Colonic mucosa (tissue), 4 donors: ENCODE results near the gene UBTD2. TPM values are rescaled to one million over a fixed set of nuclear protein-coding genes. Genes with fewer than 3 reads are reported as not detected.
A peak's percentile ranks its signal among the peaks of the same experiment; 100 is the strongest.

ENCODE experiments used
- DNase-seq: peaks from one replicate; pipeline ENCODE4 v3.0.0-alpha.2; 2020
- H3K27ac ChIP-seq: fragments of 200-600 bp; one replicate; pipeline ENCODE4 v1.8.0; 2021
- H3K27me3 ChIP-seq: fragments of 200-600 bp; one replicate; pipeline ENCODE4 v1.8.0; 2021
- H3K36me3 ChIP-seq: fragments of 200-600 bp; one replicate; pipeline ENCODE4 v1.8.0; 2021
- H3K4me1 ChIP-seq: fragments of 200-600 bp; one replicate; pipeline ENCODE4 v1.8.0; 2021; ENCODE audit warnings: mild to moderate bottlenecking
- H3K4me3 ChIP-seq: fragments of 200-600 bp; one replicate; pipeline ENCODE4 v1.8.0; 2021
- H3K9ac ChIP-seq, 2 donors: one replicate each; pipeline ENCODE4 v1.7.0; 2013; ENCODE audit warnings: control low read depth in 2 of 2, low read depth in 2 of 2, low read length in 2 of 2
- H3K9me3 ChIP-seq: fragments of 200-600 bp; one replicate; pipeline ENCODE4 v1.8.0; 2021
- CTCF ChIP-seq: fragments of 200-600 bp; IDR thresholded peaks from one replicate; pipeline ENCODE4 v1.8.0; 2022; ENCODE audit warnings: antibody characterized with exemption, mild to moderate bottlenecking
- intact Hi-C: fragments of 100-400 bp; cut with DNase I; formaldehyde crosslinking; loops from one replicate; pipeline ENCODE4 v1.14.1; 2022
- total RNA-seq, 2 donors: library from RNA; stranded (reverse); fragmentation: NEBNext Ultra II Directional in 1 of 2; extraction: Animal tissue kit (Norgen Biotek cat#: 25700) in 1 of 2; gene quantifications; one replicate each; pipeline ENCODE4 v1.2.1, GENCODE V29; 2021
- donor health status: healthy.
- donor health status: DM: no; HTN: no; CAD: no.
- donor health status: DM: no; HTN: no; CAD: no.

Gene UBTD2
- total RNA-seq, 2 donors from 2014 or later = 15.4 to 24.3 TPM

DNA sequence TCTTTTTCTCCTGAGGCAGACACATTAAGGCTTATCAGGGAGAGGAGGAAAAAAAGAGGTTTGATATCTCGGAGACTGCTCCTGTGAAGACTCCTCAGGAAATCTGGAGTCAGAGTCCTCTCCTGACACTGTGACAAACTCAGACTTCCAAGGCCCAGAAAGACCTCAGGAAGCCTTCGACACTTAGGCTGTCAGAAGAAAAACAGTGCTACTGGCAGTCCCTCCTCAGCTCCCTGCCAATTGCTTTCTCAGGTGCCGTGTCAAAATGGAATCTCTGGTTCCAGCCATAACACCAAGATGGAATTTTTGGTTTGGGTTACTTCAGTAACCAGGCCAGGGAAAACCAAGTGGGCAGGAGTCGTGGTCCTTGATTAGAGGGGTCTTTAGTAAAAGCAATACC is 99.7 kb downstream of the UBTD2 start:
- intact Hi-C loops = no loop called here
- Histone ChIP-seq H3K27me3 (no peaks in the 10 kb centered on the region), H3K36me3 (no peaks in the 10 kb centered on the region), H3K9me3 (no peaks in the 10 kb centered on the region), H3K27ac (no peak overlapping the region), H3K9ac (no peak overlapping the region), H3K4me3 (no peak overlapping the region), H3K4me1 (no peaks in the 10 kb centered on the region)
- no peak for DNase-seq
- TF ChIP-seq CTCF = no peak

DNA sequence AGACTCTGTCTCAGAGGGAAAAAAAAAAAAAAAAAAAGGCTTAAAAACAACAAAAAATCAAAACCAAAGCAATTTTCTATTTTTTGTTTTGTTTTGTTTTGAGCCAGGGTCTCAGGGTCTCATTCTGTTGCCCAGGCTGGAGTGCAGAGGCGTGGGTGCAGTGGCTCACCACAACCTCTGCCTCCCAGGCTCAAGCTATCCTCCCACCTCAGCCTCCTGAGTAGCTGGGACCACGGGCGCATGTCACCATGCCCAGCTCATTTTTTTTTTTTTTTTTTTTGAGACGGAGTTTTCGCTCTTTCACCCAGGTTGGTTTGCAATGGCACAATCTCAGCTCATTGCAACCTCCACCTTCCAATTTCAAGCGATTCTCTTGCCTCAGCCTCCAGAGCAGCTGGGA is 101.3 kb downstream of the UBTD2 start:
- TF ChIP-seq CTCF = no peak
- Histone ChIP-seq H3K4me3 (no peak overlapping the region), H3K4me1 (no peaks in the 10 kb centered on the region), H3K27me3 (no peaks in the 10 kb centered on the region), H3K9ac (no peak overlapping the region), H3K9me3 (no peaks in the 10 kb centered on the region), H3K27ac (no peak overlapping the region), H3K36me3 (no peaks in the 10 kb centered on the region)
- no peak for DNase-seq
- intact Hi-C loops = no loop called here

DNA sequence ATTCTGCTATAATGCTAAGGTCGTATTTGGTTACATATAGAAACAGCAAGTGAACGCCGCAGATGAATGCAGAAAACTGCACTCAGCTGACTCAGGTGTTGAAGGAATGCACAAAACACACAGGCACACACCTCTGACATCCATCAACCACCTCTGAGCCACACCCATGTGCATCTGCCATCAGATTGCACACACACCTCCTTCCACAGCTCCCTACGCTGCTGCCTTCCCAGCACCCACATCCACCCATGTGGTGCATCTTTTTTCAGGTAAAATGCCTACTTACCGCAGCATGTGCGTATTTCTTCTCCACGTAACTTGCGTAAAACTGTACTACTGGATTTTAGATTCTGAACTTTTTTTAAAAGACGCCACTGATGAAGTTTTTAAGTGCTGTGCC is 102.6 kb downstream of the UBTD2 start:
- Histone ChIP-seq H3K27ac (no peak overlapping the region), H3K9me3 (no peaks in the 10 kb centered on the region), H3K4me1 (no peaks in the 10 kb centered on the region), H3K27me3 (no peaks in the 10 kb centered on the region), H3K4me3 (no peak overlapping the region), H3K36me3 (no peaks in the 10 kb centered on the region), H3K9ac (no peak overlapping the region)
- intact Hi-C loops = no loop called here
- TF ChIP-seq CTCF = no peak
- DNase-seq = no peak

- H3K9ac ChIP-seq = peak overlapping the region; percentile 24 to 60
- H3K4me3 ChIP-seq = no peak overlapping the region
- no peaks in the 10 kb centered on the region for H3K4me1 ChIP-seq
- peak; percentile 34 for DNase-seq
- H3K9me3 ChIP-seq = no peaks in the 10 kb centered on the region
- no peak for TF ChIP-seq CTCF
- H3K27ac ChIP-seq = peak overlapping the region; percentile 73
- no peaks in the 10 kb centered on the region for H3K36me3 ChIP-seq
- intact Hi-C loops = no loop called here
- no peaks in the 10 kb centered on the region for H3K27me3 ChIP-seq
Observed at GRCh38 chr5:172178991-172179989, 104.3 kb downstream of the UBTD2 start.

- Histone ChIP-seq H3K4me1 (no peaks in the 10 kb centered on the region), H3K27ac (peak overlapping the region; percentile 73), H3K9ac (peak overlapping the region in 1 of 2 donors; percentile 1), H3K27me3 (no peaks in the 10 kb centered on the region), H3K4me3 (no peak overlapping the region), H3K36me3 (no peaks in the 10 kb centered on the region), H3K9me3 (no peaks in the 10 kb centered on the region)
- DNase-seq = no peak
- intact Hi-C loops = no loop called here
- no peak for TF ChIP-seq CTCF
Observed at GRCh38 chr5:172178301-172178987, 105.1 kb downstream of the UBTD2 start.
